LNCaP clone FGC (cell line): ENCODE results near the gene KIFC3.

Experiments used
- DNase-seq: peaks from one replicate; pipeline ENCODE4 v3.0.0-alpha.2; 2011; ENCODE audit warnings: low read depth
- H3K4me3 ChIP-seq: 2 replicates; pipeline ENCODE4 v1.5.1; 2011; ENCODE audit warnings: mild to moderate bottlenecking, low read depth, low read length, control low read depth
- TF ChIP-seq, protein P1 (sequence below): IDR thresholded peaks from 2 replicates; pipeline ENCODE4 v1.5.1; 2012; ENCODE audit warnings: mild to moderate bottlenecking; ENCODE audit not compliant: control insufficient read depth, insufficient read depth; ENCODE audit errors: extremely low read depth

Gene KIFC3

DNA sequence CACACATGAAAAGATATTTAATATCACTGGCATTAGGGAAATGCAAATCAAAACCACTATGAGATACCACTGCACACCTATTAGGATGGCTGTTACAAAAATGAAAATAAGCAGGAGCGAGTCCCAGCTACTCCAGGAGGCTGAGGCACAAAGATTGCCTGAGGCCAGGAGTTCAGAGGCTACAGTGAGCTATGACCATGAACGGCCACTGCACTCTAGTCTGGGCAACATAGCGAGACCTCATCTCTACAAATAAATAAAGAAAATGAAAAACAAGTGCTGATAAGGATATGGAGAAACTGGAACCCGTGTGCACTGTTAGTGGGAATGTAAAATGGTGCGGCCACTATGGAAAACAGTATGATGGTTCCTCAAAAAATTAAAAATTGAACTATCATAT lies 23.6 kb downstream of the KIFC3 start:
- TF ChIP-seq, protein P1, sequence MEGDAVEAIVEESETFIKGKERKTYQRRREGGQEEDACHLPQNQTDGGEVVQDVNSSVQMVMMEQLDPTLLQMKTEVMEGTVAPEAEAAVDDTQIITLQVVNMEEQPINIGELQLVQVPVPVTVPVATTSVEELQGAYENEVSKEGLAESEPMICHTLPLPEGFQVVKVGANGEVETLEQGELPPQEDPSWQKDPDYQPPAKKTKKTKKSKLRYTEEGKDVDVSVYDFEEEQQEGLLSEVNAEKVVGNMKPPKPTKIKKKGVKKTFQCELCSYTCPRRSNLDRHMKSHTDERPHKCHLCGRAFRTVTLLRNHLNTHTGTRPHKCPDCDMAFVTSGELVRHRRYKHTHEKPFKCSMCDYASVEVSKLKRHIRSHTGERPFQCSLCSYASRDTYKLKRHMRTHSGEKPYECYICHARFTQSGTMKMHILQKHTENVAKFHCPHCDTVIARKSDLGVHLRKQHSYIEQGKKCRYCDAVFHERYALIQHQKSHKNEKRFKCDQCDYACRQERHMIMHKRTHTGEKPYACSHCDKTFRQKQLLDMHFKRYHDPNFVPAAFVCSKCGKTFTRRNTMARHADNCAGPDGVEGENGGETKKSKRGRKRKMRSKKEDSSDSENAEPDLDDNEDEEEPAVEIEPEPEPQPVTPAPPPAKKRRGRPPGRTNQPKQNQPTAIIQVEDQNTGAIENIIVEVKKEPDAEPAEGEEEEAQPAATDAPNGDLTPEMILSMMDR = no peak

DNA sequence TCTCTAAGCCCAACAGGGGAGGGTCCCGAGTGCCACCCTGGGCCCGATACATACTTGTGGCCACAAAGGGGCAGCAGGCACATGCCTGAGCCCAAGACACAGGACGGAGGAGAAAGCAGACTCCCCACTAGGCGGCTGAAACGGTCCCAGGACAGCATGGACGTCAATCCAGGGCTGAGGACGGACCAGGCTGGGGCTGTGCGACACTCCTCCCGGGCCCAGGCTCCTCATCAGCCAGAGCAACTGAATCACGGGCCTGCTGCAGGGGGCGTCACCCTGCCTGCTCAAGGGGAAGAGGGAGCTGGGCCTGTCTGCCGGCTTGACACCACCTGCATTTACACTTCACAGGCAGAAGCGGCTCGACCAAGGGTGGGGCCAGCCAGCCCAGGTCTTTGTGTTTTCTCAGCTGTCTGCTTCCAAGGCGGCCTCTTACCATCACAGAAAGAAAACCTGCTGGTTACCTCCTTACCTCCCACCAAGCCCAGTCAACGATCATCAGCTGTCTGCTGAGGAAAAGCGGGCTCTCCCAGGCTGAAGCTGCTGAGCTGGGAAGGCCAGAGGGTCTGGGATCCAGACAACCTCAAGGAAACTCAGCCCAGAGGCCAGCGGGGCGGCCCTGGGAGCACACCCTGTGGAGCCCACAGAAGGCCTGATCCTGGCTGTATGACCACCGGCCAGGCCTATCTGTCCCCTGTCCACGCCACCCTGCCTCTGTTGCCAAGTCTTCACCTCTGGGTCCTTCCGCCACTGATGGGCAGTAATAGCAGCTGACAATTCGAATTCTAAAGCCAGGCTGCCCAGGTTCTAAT lies 26.4 kb downstream of the KIFC3 start:
- H3K4me3 ChIP-seq = no peak overlapping the region
- TF ChIP-seq, protein P1 = peak; percentile 76
- DNase-seq = no peak

More for the DNA sequence above, 23.6 kb downstream of the KIFC3 start:
- no peak for DNase-seq
- H3K4me3 ChIP-seq = no peak overlapping the region

DNA sequence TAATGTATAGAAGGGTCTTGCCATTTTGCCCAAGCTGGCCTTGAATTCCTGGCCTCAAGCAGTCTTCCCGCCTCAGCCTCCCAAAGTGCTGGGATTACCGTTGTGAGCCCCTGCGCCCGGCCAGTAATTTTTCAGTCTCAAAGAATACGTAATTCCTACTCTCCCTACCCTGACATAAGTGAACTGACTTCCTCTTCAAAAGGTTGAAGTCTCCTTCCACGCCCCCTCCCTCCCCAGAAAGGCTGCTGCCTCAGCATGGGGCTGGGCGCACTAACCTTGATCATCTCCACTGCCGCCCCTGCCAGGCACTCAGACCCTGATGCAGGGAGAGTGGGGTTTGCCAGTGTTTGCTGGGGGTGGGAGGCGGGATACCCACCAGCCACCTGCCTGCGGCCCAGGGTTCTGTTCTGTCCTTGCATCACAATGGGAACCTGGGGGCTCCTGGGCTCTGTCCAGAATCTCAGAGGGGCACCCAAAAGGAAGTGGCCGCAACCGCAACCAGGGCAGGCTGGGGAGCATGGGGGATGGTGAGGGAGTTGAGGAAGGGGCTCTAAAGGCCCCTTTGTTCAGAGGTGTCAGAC lies 27.5 kb downstream of the KIFC3 start:
- no peak overlapping the region for H3K4me3 ChIP-seq
- TF ChIP-seq, protein P1 = no peak
- no peak for DNase-seq

DNA sequence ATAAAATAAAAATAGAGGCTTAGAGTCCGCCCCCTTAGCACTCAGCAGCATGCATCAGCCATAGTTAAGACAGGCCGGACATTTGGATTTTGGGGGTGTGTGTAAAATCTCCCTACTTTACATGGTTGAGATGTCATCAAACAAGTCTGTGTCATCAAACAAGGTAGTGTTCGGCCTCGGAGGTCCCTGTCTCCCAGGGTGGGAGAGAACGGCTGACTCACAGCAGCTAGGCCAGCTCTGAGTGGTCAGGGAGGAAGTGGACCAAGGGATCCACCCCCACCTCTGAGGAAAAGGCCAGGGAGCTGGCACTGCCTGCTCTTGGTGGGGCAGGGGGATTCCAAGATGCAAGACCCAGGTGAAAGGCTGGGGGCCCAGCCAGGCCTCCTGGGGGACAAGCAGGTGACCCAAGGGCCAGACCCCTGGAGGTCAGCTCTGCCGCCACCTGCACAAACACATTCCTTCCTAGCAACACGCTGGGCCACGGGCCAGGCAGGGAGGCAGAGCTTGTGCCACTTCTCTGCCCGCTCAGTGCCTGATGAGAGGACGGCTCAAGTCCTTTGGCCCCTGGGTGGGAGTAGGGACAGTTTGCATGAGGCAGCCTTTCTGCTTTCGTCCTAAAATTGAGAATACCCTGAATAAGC lies 28.5 kb downstream of the KIFC3 start:
- no peak overlapping the region for H3K4me3 ChIP-seq
- no peak for DNase-seq
- TF ChIP-seq, protein P1 = no peak

DNA sequence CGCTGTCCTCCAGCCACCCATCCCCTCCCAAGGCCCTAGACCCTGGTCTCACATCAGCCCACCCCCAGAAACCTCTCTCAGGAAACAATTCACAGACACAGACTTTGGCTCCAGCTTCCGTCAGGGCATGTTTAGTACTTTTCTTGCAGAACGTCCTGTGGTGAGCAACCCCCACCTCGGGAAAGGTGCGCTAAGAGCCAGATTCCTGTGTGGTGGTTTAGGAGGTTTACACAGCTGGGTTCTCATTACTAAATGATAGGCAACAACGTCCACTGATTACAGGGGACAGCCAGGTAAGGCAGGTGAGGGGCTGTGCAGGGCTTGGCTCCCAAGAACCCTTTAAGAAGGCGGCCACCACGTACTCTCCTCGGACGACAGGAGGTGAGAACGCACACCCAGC lies 29.3 kb downstream of the KIFC3 start:
- DNase-seq = no peak
- TF ChIP-seq, protein P1 = no peak
- no peak overlapping the region for H3K4me3 ChIP-seq

DNA sequence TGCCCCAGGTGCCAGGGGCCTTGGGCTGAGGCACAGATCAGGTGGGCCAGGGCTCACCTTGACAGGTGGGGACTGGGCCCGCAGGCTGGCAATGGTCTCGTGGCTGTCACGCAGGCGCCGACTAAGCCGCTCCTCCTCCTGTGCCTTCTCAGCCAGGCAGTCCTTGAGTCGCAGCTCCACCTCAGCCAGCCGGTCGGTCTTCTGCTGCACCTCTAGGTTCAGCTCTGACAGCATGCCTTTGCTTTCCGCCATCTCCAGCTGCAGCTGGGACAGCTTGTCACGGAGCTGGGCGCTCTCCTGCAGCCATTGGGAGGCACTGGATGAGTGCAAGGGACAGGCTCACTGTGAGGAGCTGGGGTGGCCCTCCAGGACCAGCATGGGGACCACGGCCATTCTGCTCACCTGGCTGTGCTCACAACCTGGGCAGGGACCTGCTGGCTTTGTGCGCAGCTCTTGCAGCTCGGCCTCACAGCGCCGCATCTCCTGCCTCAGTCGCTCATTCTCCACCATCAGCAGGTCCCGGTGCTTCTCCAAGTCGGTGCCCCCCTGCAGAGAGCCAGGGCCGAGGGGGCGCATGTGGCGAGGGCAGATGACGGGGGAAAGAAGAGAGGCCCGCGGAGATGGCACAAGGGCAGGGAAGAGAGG lies 31.0 kb downstream of the KIFC3 start:
- H3K4me3 ChIP-seq = no peak overlapping the region
- DNase-seq = no peak
- TF ChIP-seq, protein P1 = no peak
